NT2/D1 (cell line): Measurements from ENCODE around the gene METTL16.

Source experiments
- DNase-seq: peaks from one replicate; pipeline ENCODE4 v3.0.0-alpha.2; 2011; ENCODE audit warnings: low read depth, low spot score
- H3K27me3 ChIP-seq: 2 replicates; pipeline ENCODE4 v1.6.0; 2011; ENCODE audit warnings: mild to moderate bottlenecking; ENCODE audit not compliant: insufficient read length, insufficient read depth
- H3K36me3 ChIP-seq: 2 replicates; pipeline ENCODE4 v1.6.1; 2011; ENCODE audit warnings: mild to moderate bottlenecking, low read length, mixed read lengths; ENCODE audit not compliant: insufficient read depth, insufficient read length
- H3K4me1 ChIP-seq: 2 replicates; pipeline ENCODE4 v1.5.1; 2011; ENCODE audit not compliant: insufficient read depth, insufficient read length
- H3K4me3 ChIP-seq: 2 replicates; pipeline ENCODE4 v1.5.1; 2011; ENCODE audit warnings: low read depth; ENCODE audit not compliant: insufficient read length
- H3K9ac ChIP-seq: 2 replicates; pipeline ENCODE4 v1.6.0; 2011; ENCODE audit warnings: low read depth; ENCODE audit not compliant: insufficient read length
- H3K9me3 ChIP-seq: 2 replicates; pipeline ENCODE4 v1.5.1; 2011; ENCODE audit warnings: mild to moderate bottlenecking, low read length; ENCODE audit not compliant: insufficient read depth
- SUZ12 ChIP-seq: IDR thresholded peaks from 2 replicates; pipeline ENCODE4 v1.6.1; 2011; ENCODE audit not compliant: insufficient read length, insufficient read depth; ENCODE audit errors: extremely low read depth
- YY1 ChIP-seq: IDR thresholded peaks from 2 replicates; pipeline ENCODE4 v1.6.1; 2011; ENCODE audit not compliant: insufficient read length, insufficient read depth
- ZNF274 ChIP-seq: IDR thresholded peaks from 2 replicates; pipeline ENCODE4 v1.6.1; 2011; ENCODE audit warnings: mild to moderate bottlenecking, low read depth, low read length

The METTL16 gene

GRCh38 chr17:2421315-2422147, 90.2 kb downstream of the METTL16 start:
- H3K9ac ChIP-seq = no peak overlapping the region

GRCh38 chr17:2420176-2420575, 91.5 kb downstream of the METTL16 start:
- no peak for DNase-seq
- TF ChIP-seq YY1 (no peak), SUZ12 (no peak), ZNF274 (no peak)
- Histone ChIP-seq H3K4me1 (no peaks in the 10 kb centered on the region), H3K9me3 (no peaks in the 10 kb centered on the region), H3K9ac (no peak overlapping the region), H3K27me3 (no peaks in the 10 kb centered on the region), H3K4me3 (no peak overlapping the region), H3K36me3 (peaks cover 48% of the 10 kb centered on the region)

More at GRCh38 chr17:2421315-2422147, 90.2 kb downstream of the METTL16 start:
- Histone ChIP-seq H3K4me1 (no peaks in the 10 kb centered on the region), H3K27me3 (no peaks in the 10 kb centered on the region), H3K36me3 (peaks cover 50% of the 10 kb centered on the region), H3K4me3 (no peak overlapping the region), H3K9me3 (no peaks in the 10 kb centered on the region)
- no peak for TF ChIP-seq ZNF274
- TF ChIP-seq YY1 = no peak
- no peak for TF ChIP-seq SUZ12
- DNase-seq = no peak

- DNase-seq = no peak
- peaks cover 55% of the 10 kb centered on the region for H3K36me3 ChIP-seq
- no peaks in the 10 kb centered on the region for H3K4me1 ChIP-seq
- no peaks in the 10 kb centered on the region for H3K27me3 ChIP-seq
- no peak overlapping the region for H3K4me3 ChIP-seq
- TF ChIP-seq ZNF274 (no peak), YY1 (no peak), SUZ12 (no peak)
- no peak overlapping the region for H3K9ac ChIP-seq
- no peaks in the 10 kb centered on the region for H3K9me3 ChIP-seq
Observed at GRCh38 chr17:2419486-2419885, 92.2 kb downstream of the METTL16 start.

GRCh38 chr17:2418572-2418971, 93.1 kb downstream of the METTL16 start:
- Histone ChIP-seq H3K9ac (no peak overlapping the region), H3K27me3 (no peaks in the 10 kb centered on the region), H3K4me1 (no peaks in the 10 kb centered on the region), H3K4me3 (no peak overlapping the region), H3K36me3 (peaks cover 64% of the 10 kb centered on the region), H3K9me3 (no peaks in the 10 kb centered on the region)
- DNase-seq = no peak
- TF ChIP-seq ZNF274 (no peak), YY1 (no peak), SUZ12 (no peak)

GRCh38 chr17:2416010-2416734, 95.5 kb downstream of the METTL16 start:
- no peak for TF ChIP-seq YY1
- no peak for TF ChIP-seq ZNF274
- TF ChIP-seq SUZ12 = no peak
- Histone ChIP-seq H3K4me1 (no peaks in the 10 kb centered on the region), H3K9ac (no peak overlapping the region), H3K9me3 (no peaks in the 10 kb centered on the region), H3K27me3 (no peaks in the 10 kb centered on the region), H3K4me3 (no peak overlapping the region), H3K36me3 (peaks cover 67% of the 10 kb centered on the region)
- DNase-seq = no peak

- no peaks in the 10 kb centered on the region for H3K27me3 ChIP-seq
- H3K9ac ChIP-seq = no peak overlapping the region
- no peak overlapping the region for H3K4me3 ChIP-seq
- H3K4me1 ChIP-seq = no peaks in the 10 kb centered on the region
- no peaks in the 10 kb centered on the region for H3K9me3 ChIP-seq
- H3K36me3 ChIP-seq = peaks cover 61% of the 10 kb centered on the region
- no peak for DNase-seq
- TF ChIP-seq SUZ12 = no peak
- TF ChIP-seq YY1 = no peak
- TF ChIP-seq ZNF274 = no peak
Observed at GRCh38 chr17:2415081-2415480, 96.6 kb downstream of the METTL16 start.

- Histone ChIP-seq H3K4me1 (no peaks in the 10 kb centered on the region), H3K4me3 (no peak overlapping the region), H3K9ac (no peak overlapping the region), H3K27me3 (no peaks in the 10 kb centered on the region), H3K36me3 (peaks cover 56% of the 10 kb centered on the region), H3K9me3 (no peaks in the 10 kb centered on the region)
- TF ChIP-seq SUZ12 (no peak), ZNF274 (no peak), YY1 (no peak)
- DNase-seq = no peak
Observed at GRCh38 chr17:2414446-2415064, 97.1 kb downstream of the METTL16 start.
